SIG-M5 treated with dmso at 0.1 percent for 504 hours (cell line): Measurements from ENCODE around the gene KLHDC7B.
"Not testable (repeated sequence)": the region's sequence is repeated elsewhere in the genome, so short reads cannot be mapped to it uniquely, and the experiment has no call there.

Experiments
- DNase-seq: peaks from one replicate; lab custom pipeline; 2025; ENCODE audit not compliant: unreplicated experiment; lab: John Stamatoyannopoulos, UW

Gene KLHDC7B

GRCh38 chr22:50517495-50518260, 28.0 kb upstream of the KLHDC7B start:
- DNase-seq, result no peak

GRCh38 chr22:50518606-50519005, 27.1 kb upstream of the KLHDC7B start:
- DNase-seq, result no peak

- DNase-seq, result no peak
Observed at GRCh38 chr22:50519151-50519550, 26.5 kb upstream of the KLHDC7B start.

GRCh38 chr22:50520184-50520583, 25.5 kb upstream of the KLHDC7B start:
- DNase-seq, result not testable (repeated sequence)

- no peak for DNase-seq
Observed at GRCh38 chr22:50520826-50521453, 24.8 kb upstream of the KLHDC7B start.

GRCh38 chr22:50521710-50522109, 24.0 kb upstream of the KLHDC7B start:
- no peak for DNase-seq

- DNase-seq, result no peak
Observed at GRCh38 chr22:50522208-50522805, 23.4 kb upstream of the KLHDC7B start.

GRCh38 chr22:50522806-50523438, 22.8 kb upstream of the KLHDC7B start:
- DNase-seq, result no peak

- DNase-seq, result no peak
Observed at GRCh38 chr22:50523458-50523805, 22.3 kb upstream of the KLHDC7B start.

GRCh38 chr22:50523806-50524675, 21.7 kb upstream of the KLHDC7B start:
- no peak for DNase-seq

GRCh38 chr22:50524676-50525103, 21.0 kb upstream of the KLHDC7B start:
- DNase-seq, result no peak

GRCh38 chr22:50525104-50525857, 20.4 kb upstream of the KLHDC7B start, which contains the start of gene SCO2:
Gene SCO2, minus strand, starts transcription at chr22:50525598. Its CDS starts 1,187 bp downstream, at chr22:50524411.
- peak; percentile 87 for DNase-seq

GRCh38 chr22:50525858-50526107, 19.9 kb upstream of the KLHDC7B start:
- DNase-seq, result no peak

- peak; percentile 65 for DNase-seq
Observed at GRCh38 chr22:50526108-50526833, 19.4 kb upstream of the KLHDC7B start.

GRCh38 chr22:50526834-50527801, 18.6 kb upstream of the KLHDC7B start:
- DNase-seq, result peak; percentile 84

GRCh38 chr22:50527921-50528681, 17.6 kb upstream of the KLHDC7B start:
- DNase-seq, result no peak

- DNase-seq, result no peak
Observed at GRCh38 chr22:50528682-50529415, 16.9 kb upstream of the KLHDC7B start.
